HG03025 (cell line): Measurements from ENCODE around the gene ST6GALNAC3.

Source experiments
- ATAC-seq: cut with Tn5 transposase; IDR thresholded peaks from one replicate; pipeline ENCODE4 v1.9.1; 2021; ENCODE audit warnings: mild to moderate bottlenecking, moderate library complexity; ENCODE audit not compliant: unreplicated experiment, low FRiP score

Gene ST6GALNAC3

GRCh38 chr1:76659171-76659940 lies 584.8 kb downstream of the ST6GALNAC3 start:
- ATAC-seq, result no peak

GRCh38 chr1:76661531-76661930 lies 587.0 kb downstream of the ST6GALNAC3 start:
- ATAC-seq, result no peak

GRCh38 chr1:76666499-76666898 lies 592.0 kb downstream of the ST6GALNAC3 start:
- no peak for ATAC-seq

GRCh38 chr1:76668046-76668445 lies 593.5 kb downstream of the ST6GALNAC3 start:
- ATAC-seq, result no peak

GRCh38 chr1:76669131-76669530 lies 594.6 kb downstream of the ST6GALNAC3 start:
- ATAC-seq, result no peak

- ATAC-seq, result no peak
Observed at GRCh38 chr1:76669624-76670315, 595.2 kb downstream of the ST6GALNAC3 start.

GRCh38 chr1:76674689-76675210 lies 600.2 kb downstream of the ST6GALNAC3 start:
- ATAC-seq, result no peak

GRCh38 chr1:76677416-76678405 lies 603.2 kb downstream of the ST6GALNAC3 start:
- no peak for ATAC-seq

- ATAC-seq, result no peak
Observed at GRCh38 chr1:76679534-76680152, 605.1 kb downstream of the ST6GALNAC3 start.

- no peak for ATAC-seq
Observed at GRCh38 chr1:76680651-76681050, 606.1 kb downstream of the ST6GALNAC3 start.

- ATAC-seq, result no peak
Observed at GRCh38 chr1:76682138-76682537, 607.6 kb downstream of the ST6GALNAC3 start.
